HG02885 (cell line): ENCODE measurements around the gene MALRD1.

Source experiments
- ATAC-seq: cut with Tn5 transposase; IDR thresholded peaks from one replicate; pipeline ENCODE4 v1.9.1; 2021; ENCODE audit warnings: mild to moderate bottlenecking; ENCODE audit not compliant: unreplicated experiment, poor library complexity

MALRD1 gene

GRCh38 chr10:19098803-19099202 is 50.2 kb downstream of the MALRD1 start:
- ATAC-seq, result no peak

GRCh38 chr10:19107406-19107805 is 58.8 kb downstream of the MALRD1 start:
- ATAC-seq, result no peak

DNA sequence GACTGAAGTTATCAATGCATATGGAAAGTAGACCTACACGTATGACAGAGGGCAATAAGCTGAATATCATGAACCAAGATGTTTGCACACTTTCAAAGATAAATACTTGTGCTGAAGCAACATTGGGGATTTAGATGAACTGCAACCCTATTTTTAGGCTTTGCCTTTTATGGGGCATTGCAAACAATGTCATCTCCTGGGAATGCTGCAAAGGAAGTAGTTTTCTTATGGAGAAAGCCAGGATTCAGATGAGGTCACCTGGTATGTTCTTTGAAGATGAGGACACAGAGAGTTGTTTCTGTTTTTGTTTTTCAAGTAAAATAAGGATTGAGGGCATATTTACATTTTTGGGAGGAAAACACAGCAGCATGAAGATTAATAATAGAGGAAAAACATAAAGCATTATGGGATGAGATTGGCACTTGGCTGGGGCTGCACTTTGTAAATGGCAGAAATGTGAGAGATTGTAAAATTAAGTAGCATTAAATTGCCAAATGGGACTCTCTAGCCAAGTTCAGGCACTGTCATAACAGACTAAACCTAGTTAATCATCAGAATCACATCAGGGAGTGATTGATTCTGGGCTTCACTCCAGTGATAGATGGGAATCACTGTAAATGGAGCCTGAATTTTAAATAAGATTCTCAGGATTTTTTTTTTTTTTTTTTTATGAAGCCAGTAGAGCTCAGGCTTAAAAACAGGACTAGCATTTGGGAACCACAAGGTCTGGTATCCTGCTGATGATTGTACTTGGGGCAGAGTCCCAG is 63.1 kb downstream of the MALRD1 start:
- ATAC-seq, result no peak

DNA sequence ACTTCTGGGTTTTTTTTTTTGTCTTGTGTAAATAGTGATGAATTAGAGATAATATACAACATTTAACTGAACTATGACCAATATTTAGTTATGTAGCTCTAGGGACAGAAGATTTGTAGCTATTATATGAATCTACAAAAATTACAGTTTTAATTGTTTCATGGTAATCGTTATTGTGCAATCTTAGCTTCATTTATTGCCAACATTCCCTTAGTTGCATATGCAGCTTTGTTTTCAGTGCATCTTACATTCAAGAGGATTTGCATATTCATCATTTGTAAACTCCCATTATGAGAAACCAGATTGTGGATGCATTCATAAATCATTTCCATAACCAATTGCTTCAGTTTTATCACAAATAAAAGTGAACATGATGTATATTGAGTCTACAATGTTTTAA is 68.8 kb downstream of the MALRD1 start:
- no peak for ATAC-seq

DNA sequence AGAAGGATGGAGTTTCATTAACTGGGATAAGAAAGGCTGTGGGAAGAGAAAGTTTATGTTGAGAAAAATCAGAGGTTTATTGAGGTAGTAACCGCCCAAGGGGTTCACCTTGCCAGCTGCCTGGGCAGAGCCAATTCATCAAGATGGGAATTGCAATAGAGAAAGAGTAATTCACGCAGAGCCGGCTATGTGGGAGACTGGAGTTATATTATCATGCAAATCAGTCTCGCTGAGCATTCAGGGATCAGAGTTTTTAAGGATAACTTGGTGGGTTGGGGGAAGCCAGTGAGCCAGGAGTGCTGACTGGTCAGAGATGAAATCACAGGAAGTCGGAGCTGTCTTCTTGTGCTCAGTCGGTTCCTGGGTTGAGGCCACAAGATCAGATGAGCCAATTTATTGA is 70.6 kb downstream of the MALRD1 start:
- no peak for ATAC-seq

GRCh38 chr10:19120381-19120908 is 71.8 kb downstream of the MALRD1 start:
- no peak for ATAC-seq

DNA sequence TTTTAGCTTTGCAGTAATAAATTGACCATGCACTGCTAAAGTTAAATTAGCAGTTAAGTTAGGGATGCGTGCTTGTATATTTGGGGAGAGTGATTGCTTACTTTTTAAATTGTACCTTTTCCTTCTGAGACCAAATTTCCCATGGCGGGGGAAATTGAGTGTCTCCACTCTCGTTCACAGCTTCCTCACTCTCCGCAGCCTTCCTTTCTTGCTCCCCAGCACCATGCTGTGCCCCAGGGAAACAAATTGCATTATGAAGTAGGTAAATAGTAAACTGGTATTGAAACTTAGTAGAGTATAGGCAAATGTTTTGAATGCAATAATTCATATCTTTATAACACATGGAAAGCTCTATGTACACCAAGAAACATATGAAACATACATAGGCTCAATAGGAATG is 85.4 kb downstream of the MALRD1 start:
- no peak for ATAC-seq

GRCh38 chr10:19142967-19143366 is 94.4 kb downstream of the MALRD1 start:
- ATAC-seq, result no peak

DNA sequence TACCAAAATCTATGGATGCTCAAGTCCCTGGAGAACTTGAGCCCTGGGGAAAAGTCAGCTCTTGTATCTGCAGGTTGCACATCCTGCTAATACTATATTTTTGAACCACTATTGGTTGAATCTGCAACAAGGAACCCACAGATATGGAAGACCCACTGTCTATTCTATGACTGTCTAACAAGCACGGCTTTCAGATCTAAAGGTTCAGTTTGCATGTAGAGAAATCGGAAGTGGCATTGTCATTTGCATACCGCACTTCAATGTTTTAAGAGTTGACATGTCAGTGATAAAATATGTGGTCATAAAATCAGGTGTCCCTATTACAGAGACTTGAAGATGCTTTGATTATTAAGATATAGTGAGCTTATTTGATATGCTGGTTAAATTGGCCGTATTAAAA is 95.6 kb downstream of the MALRD1 start:
- ATAC-seq, result no peak

- ATAC-seq, result no peak
These were observed 105.8 kb downstream of the MALRD1 start for GRCh38 chr10:19154375-19154774.

DNA sequence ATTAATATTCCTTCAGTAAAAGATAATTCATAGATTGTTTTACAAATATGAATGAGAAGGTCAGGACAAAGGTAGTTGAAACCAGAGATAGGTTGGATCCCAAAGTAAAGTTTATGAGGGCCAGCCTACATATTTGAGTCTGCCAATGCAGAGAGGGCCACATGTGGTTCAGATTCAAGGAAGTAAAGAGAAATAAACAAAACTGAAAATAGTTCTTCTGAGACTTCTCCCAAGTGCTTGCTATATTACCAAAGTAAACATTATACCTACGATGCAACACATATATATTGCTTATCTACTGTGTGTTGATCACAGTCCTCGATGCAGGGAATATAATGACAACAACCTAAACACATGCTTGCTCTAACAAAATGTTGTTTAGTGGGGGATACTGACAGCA is 109.8 kb downstream of the MALRD1 start:
- ATAC-seq, result no peak

GRCh38 chr10:19158870-19159269 is 110.3 kb downstream of the MALRD1 start:
- ATAC-seq, result no peak

GRCh38 chr10:19164461-19164860 is 115.9 kb downstream of the MALRD1 start:
- ATAC-seq, result no peak

GRCh38 chr10:19168584-19168983 is 120.0 kb downstream of the MALRD1 start:
- no peak for ATAC-seq

GRCh38 chr10:19169041-19169440 is 120.4 kb downstream of the MALRD1 start:
- ATAC-seq, result no peak

GRCh38 chr10:19169684-19170083 is 121.1 kb downstream of the MALRD1 start:
- no peak for ATAC-seq

DNA sequence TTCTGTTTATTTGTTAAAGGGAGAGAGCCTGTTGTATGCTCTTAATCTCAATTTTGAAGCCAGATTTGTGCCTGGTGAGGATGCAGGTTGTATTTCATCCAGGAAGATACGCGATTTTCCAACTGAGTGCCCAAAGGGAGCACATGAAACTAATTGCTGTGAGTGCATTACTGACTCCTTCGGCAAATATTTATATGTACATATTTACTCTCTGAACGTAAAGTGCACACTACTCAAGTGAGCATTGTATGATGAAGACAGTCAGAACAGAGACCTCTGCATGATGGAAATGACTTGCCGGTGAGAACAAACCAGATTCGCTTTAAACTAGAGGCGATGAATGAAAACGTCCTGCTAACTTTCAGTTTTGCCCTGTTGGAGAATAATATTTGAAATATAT is 130.1 kb downstream of the MALRD1 start:
- no peak for ATAC-seq

DNA sequence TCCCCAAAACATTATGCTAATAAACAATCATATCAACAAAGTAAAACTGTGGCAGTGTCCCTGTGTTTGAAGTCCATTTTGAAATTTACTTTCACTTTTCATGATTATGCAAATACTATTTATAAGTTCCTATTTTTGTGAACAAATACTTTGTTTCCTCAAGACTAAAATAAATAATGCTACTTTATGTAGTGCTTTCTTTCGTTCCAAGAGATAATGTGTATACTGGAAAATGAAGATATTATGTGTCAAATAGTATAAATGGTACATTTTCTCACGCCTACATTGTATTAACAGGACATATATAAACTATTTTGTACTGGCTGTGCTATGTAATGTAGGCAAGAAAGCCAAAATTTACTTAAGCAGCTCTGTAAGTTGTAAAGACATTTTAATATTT is 136.3 kb downstream of the MALRD1 start:
- ATAC-seq, result no peak

DNA sequence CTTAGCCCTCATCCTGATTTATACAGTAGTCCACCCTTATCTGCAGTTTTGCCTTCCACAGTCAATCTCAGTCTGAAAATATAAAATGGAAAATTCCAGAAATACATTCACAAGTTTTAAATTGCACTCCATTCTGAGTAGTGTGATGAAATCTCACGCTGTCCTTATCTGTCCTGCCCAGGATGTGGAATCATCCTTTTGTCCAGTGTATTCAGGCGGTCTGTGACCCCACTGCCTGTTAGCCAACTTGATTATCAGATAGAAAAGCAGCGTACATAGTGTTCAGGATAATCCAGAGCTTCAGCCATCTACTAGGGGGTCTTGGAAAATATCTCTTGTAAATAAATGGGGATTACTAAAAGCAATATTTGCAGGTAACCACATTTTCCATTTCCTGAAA is 146.3 kb downstream of the MALRD1 start:
- no peak for ATAC-seq

- ATAC-seq, result no peak
These were observed 147.1 kb downstream of the MALRD1 start for GRCh38 chr10:19195698-19196097.

DNA sequence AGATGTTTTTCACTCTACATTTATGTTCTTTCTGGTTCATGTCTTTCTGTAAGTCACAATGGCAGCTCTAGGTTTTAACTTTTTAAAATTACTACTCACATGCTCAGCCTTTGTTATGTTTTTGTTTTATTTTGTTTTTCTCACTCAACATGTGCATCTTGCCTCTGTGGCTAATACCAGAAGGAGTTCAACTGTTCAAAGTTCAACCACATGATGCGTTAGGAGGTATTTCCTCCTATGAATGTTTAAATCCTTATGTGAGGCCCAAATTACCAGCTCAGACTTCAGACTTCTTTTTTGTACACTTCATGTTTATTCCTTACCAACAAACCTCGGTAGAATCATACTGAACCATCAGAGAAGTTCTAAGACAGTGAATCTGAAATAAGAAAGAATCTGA is 151.6 kb downstream of the MALRD1 start:
- no peak for ATAC-seq

DNA sequence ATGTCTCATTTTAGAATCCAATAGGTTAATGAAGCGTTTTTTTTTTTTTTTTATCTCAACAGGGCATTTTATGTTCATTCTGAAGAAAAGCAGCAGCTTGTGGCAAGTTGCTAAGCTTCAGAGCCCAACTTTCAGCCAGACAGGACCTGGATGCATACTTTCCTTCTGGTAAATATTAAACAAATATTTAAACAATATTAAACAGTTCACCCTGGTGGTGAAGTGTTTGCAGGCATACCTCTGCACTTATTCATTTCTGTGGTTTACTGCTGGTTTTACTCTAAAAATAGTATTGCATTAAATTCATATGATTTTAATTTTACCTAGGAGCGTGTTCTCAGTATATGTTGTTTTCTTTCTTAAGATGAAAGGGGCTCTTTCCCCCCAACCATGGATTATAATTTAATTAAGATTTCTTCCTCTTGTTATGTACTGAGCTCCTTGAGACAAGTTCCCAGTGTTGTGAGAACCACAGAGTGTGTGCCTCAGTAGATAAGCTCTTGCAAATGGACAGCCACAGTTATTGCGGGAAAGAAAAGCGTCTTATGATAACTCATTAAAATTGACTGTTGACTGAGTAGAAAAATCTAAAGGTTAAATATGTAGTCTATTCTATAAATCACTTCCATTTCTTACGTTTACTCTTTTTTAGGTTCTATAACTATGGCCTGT is 155.8 kb downstream of the MALRD1 start:
- no peak for ATAC-seq
